Measurements from ENCODE around the gene SUSD6. TPM values are rescaled to one million over a fixed set of nuclear protein-coding genes. Genes with fewer than 3 reads are reported as not detected.

Gene SUSD6
- total RNA-seq, 1 donor from 2014 or later, result 13.7 TPM

DNA sequence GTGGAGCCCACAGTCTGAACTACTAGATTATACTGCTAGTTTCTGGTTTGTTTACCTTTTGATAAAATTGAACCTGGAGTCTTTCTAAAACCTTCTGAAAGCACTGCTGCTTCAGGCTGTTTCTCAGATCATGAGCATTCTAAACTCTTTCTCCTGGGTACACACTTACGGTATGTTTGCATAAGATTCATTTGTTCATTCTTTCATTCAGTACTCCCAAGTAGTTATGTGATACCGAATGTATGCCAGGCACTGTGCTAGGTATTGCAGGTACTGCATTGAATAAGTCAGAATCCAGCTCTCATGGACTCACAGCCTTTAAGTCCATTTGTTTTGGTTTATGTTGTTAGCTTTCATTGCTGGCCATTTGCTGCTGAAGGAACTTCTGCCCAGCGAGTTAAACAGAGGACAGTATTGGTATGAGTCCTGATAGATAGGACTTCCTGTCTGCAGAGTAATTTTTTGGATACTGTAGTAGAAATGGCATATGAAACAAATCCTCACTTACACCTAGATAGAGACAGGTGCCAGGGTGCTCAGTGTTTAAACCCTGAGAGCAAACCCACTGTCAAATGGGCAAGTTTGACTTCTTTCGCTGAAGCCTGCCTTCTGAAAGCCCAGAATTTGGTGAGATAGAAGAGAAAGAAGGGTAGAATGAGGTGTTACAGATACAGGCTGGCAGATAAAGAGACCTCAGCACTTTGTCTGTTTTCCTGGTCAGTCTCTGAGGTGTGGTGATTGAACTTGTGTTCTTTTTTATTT, 2.1 kb downstream of the SUSD6 start:
- Mint-ChIP-seq H3K27ac (ENCODE audit: unreplicated experiment) (no peak overlapping the region), H3K27me3 (ENCODE audit: low read depth) (no peaks in the 10 kb centered on the region), H3K36me3 (ENCODE audit: low read depth) (no peaks in the 10 kb centered on the region), H3K4me1 (peaks cover 47% of the 10 kb centered on the region), H3K9me3 (no peaks in the 10 kb centered on the region), H3K4me3 (peak overlapping the region; percentile 92)
- TF ChIP-seq, protein P1, sequence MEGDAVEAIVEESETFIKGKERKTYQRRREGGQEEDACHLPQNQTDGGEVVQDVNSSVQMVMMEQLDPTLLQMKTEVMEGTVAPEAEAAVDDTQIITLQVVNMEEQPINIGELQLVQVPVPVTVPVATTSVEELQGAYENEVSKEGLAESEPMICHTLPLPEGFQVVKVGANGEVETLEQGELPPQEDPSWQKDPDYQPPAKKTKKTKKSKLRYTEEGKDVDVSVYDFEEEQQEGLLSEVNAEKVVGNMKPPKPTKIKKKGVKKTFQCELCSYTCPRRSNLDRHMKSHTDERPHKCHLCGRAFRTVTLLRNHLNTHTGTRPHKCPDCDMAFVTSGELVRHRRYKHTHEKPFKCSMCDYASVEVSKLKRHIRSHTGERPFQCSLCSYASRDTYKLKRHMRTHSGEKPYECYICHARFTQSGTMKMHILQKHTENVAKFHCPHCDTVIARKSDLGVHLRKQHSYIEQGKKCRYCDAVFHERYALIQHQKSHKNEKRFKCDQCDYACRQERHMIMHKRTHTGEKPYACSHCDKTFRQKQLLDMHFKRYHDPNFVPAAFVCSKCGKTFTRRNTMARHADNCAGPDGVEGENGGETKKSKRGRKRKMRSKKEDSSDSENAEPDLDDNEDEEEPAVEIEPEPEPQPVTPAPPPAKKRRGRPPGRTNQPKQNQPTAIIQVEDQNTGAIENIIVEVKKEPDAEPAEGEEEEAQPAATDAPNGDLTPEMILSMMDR (conservative IDR thresholded peaks at IDR 0.05), result no peak
- no peak for DNase-seq (ENCODE audit: low read depth, low spot score)

DNA sequence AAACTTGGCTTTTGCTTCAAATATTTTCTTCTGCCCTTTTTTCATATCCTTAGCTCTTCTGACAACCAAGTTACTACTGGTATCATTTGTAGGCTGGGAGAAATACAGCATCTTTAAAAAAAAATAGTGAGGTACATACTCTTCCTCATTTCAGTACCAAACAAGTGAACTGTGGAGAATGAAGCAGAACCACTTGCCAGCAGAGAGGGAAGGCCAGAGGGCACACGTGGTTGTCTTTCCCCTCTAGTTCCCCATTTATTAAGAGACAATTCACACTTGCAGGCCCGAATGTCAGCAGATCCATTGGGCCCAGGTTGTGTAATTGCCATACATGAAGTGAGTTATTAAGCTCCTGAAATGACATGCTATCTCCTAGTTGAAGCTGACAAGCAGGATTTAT, 3.2 kb downstream of the SUSD6 start:
- DNase-seq (ENCODE audit: low read depth, low spot score), result no peak
- H3K27ac Mint-ChIP-seq (ENCODE audit: unreplicated experiment), result no peak overlapping the region
- no peaks in the 10 kb centered on the region for H3K9me3 Mint-ChIP-seq
- TF ChIP-seq, protein P1 (conservative IDR thresholded peaks at IDR 0.05), result no peak
- peak overlapping the region; percentile 63 for H3K4me3 Mint-ChIP-seq
- no peaks in the 10 kb centered on the region for H3K36me3 Mint-ChIP-seq (ENCODE audit: low read depth)
- peaks cover 43% of the 10 kb centered on the region for H3K4me1 Mint-ChIP-seq
- H3K27me3 Mint-ChIP-seq (ENCODE audit: low read depth), result no peaks in the 10 kb centered on the region

DNA sequence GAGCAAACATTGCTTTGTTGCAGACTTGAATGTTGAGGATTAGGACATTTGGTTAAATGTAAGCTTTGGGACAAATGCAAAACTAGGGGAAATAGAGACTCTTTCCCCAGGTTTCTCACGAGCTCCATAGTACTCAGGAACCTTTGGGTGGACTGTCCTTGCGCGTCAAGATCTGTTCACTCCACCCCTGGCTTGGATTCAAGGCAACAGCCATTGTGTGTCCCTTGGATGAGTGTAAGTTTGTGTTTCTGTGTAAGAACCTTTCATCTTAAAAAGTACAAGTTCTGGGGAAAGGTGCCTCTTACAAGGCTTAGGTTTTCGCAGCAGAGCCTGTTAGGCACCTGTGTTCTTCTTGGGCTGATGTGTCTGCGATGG, 3.7 kb downstream of the SUSD6 start:
- Mint-ChIP-seq H3K36me3 (ENCODE audit: low read depth) (no peaks in the 10 kb centered on the region), H3K4me3 (peak overlapping the region; percentile 71), H3K9me3 (no peaks in the 10 kb centered on the region), H3K27ac (ENCODE audit: unreplicated experiment) (no peak overlapping the region), H3K4me1 (peaks cover 38% of the 10 kb centered on the region), H3K27me3 (ENCODE audit: low read depth) (no peaks in the 10 kb centered on the region)
- TF ChIP-seq, protein P1 (conservative IDR thresholded peaks at IDR 0.05), result no peak
- no peak for DNase-seq (ENCODE audit: low read depth, low spot score)

DNA sequence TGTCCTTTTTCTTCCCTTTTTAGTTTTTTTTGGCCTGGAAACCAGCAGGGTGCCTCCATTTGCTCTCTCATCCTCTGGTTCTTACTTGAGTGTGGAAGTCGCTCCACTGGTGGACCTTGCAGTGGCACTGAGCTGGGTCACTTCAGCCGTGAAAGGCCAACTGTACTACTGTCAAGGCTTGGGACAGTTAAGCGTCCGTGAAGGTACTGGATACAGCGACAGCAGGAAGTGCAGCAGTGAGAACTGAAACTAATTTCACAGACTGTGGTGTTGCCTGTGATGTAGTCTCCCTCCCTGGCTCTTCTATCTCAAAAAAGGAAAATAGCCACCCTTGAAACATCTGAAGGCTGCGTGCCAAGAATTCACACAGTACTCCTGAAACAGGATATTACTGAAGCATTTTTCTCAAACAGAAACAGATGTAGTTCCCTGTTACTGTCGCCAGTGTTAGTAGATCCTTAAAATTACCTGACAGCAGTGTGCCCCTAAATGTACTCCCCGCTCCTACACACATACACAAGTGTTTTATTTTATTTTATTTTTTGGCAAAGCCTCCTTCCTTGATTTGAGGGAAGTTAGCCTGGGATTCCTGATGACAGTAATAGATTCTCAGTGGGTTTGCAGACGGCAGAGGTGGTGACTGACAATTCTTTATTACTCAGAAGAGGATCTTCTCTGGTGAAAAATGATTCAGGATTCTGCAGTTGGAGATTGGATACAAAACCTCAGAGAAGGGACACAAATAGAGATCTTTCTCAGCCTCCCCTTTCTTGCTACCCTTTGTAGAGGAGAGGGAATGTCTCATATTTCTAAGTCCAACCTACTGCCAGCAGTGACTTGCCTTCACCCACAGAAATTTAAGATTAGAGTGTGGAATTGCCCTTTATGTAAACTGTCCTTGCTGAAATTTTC, 4.4 kb downstream of the SUSD6 start:
- Mint-ChIP-seq H3K4me3 (peak overlapping the region; percentile 71), H3K27ac (ENCODE audit: unreplicated experiment) (no peak overlapping the region), H3K9me3 (no peaks in the 10 kb centered on the region), H3K27me3 (ENCODE audit: low read depth) (no peaks in the 10 kb centered on the region), H3K36me3 (ENCODE audit: low read depth) (no peaks in the 10 kb centered on the region), H3K4me1 (peaks cover 32% of the 10 kb centered on the region)
- DNase-seq (ENCODE audit: low read depth, low spot score), result no peak
- TF ChIP-seq, protein P1 (conservative IDR thresholded peaks at IDR 0.05), result no peak

DNA sequence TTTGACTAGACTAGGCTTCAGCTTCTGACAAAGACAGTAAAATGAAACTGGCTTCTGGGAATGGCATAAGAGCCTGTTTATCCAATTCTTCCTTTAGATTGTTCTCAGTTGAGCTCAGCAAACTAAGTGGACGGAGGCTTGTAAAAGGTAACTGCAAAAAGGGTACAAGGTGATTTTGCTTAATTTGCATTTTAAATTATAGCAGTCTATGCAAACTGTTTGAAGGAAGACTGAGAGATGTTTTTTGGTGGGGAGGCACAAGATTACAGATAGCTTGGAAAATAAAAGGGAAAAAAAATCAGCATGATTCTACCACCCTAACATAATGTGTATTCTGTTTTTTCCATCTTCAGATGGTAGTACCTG, 5.0 kb downstream of the SUSD6 start:
- peaks cover 31% of the 10 kb centered on the region for H3K4me1 Mint-ChIP-seq
- H3K36me3 Mint-ChIP-seq (ENCODE audit: low read depth), result no peaks in the 10 kb centered on the region
- TF ChIP-seq, protein P1 (conservative IDR thresholded peaks at IDR 0.05), result no peak
- H3K9me3 Mint-ChIP-seq, result no peaks in the 10 kb centered on the region
- no peak overlapping the region for H3K27ac Mint-ChIP-seq (ENCODE audit: unreplicated experiment)
- H3K27me3 Mint-ChIP-seq (ENCODE audit: low read depth), result no peaks in the 10 kb centered on the region
- no peak for DNase-seq (ENCODE audit: low read depth, low spot score)
- H3K4me3 Mint-ChIP-seq, result no peak overlapping the region

All from neural crest cell (in vitro differentiated cells).